ENCODE measurements around the gene BRD1. TPM values are rescaled to one million over a fixed set of nuclear protein-coding genes. Genes with fewer than 3 reads are reported as not detected.

The BRD1 gene
- polyA plus RNA-seq, 1 donor from 2014 or later = 79.3 TPM

GRCh38 chr22:49765951-49766350, 61.7 kb downstream of the BRD1 start:
- Histone ChIP-seq H2AFZ (ENCODE audit: low read depth, low read length) (no peak overlapping the region), H3K9me3 (ENCODE audit: low read length) (no peaks in the 10 kb centered on the region), H3K27me3 (ENCODE audit: insufficient read depth, low read depth, low read length) (no peaks in the 10 kb centered on the region), H4K20me1 (ENCODE audit: insufficient read depth) (no peaks in the 10 kb centered on the region), H3F3A (ENCODE audit: insufficient read depth, low read length, poor library complexity, severe bottlenecking) (no peaks in the 10 kb centered on the region), H3K79me2 (replicated peaks; ENCODE audit: insufficient read depth, low read length) (no peaks in the 10 kb centered on the region), H3K4me3 (ENCODE audit: low read length) (no peak overlapping the region), H3K4me2 (ENCODE audit: low read length) (no peak overlapping the region), H3K9me2 (ENCODE audit: insufficient read depth, low read length) (no peaks in the 10 kb centered on the region), H3K36me3 (ENCODE audit: insufficient read depth, low read length) (no peaks in the 10 kb centered on the region), H3K27ac (ENCODE audit: low read length) (no peak overlapping the region), H3K9ac (ENCODE audit: low read length) (no peak overlapping the region)
- TF ChIP-seq POLR2AphosphoS5 (IDR thresholded peaks at IDR 0.05) = no peak
- no peak for TF ChIP-seq MXI1 (conservative IDR thresholded peaks at IDR 0.05; ENCODE audit: poor library complexity, severe bottlenecking)
- no peak for TF ChIP-seq SMC3 (conservative IDR thresholded peaks at IDR 0.05; ENCODE audit: poor library complexity)
- TF ChIP-seq TAF1 (IDR thresholded peaks at IDR 0.05; ENCODE audit: low read depth) = no peak
- no peak for TF ChIP-seq REST (IDR thresholded peaks at IDR 0.05; ENCODE audit: borderline replicate concordance)
- no peak for TF ChIP-seq EZH2 (IDR thresholded peaks at IDR 0.05; ENCODE audit: borderline replicate concordance, insufficient read depth, low read length, poor library complexity, severe bottlenecking)
- no peak for TF ChIP-seq EP300 (conservative IDR thresholded peaks at IDR 0.05; ENCODE audit: poor library complexity, severe bottlenecking)
- no peak for TF ChIP-seq RAD21 (conservative IDR thresholded peaks at IDR 0.05)
- no peak for TF ChIP-seq CTCF (IDR thresholded peaks at IDR 0.05; ENCODE audit: poor library complexity, severe bottlenecking)

GRCh38 chr22:49765091-49765771, 62.4 kb downstream of the BRD1 start:
- Histone ChIP-seq H3K27ac (ENCODE audit: low read length) (no peak overlapping the region), H3K4me3 (ENCODE audit: low read length) (no peak overlapping the region), H2AFZ (ENCODE audit: low read depth, low read length) (no peak overlapping the region), H3K9me2 (ENCODE audit: insufficient read depth, low read length) (no peaks in the 10 kb centered on the region), H3K27me3 (ENCODE audit: insufficient read depth, low read depth, low read length) (no peaks in the 10 kb centered on the region), H3K9ac (ENCODE audit: low read length) (no peak overlapping the region), H4K20me1 (ENCODE audit: insufficient read depth) (no peaks in the 10 kb centered on the region), H3K4me2 (ENCODE audit: low read length) (no peak overlapping the region), H3K36me3 (ENCODE audit: insufficient read depth, low read length) (no peaks in the 10 kb centered on the region), H3F3A (ENCODE audit: insufficient read depth, low read length, poor library complexity, severe bottlenecking) (no peaks in the 10 kb centered on the region), H3K79me2 (replicated peaks; ENCODE audit: insufficient read depth, low read length) (no peaks in the 10 kb centered on the region), H3K9me3 (ENCODE audit: low read length) (no peaks in the 10 kb centered on the region)
- TF ChIP-seq EP300 (conservative IDR thresholded peaks at IDR 0.05; ENCODE audit: poor library complexity, severe bottlenecking) (no peak), SMC3 (conservative IDR thresholded peaks at IDR 0.05; ENCODE audit: poor library complexity) (no peak), REST (IDR thresholded peaks at IDR 0.05; ENCODE audit: borderline replicate concordance) (no peak), MXI1 (conservative IDR thresholded peaks at IDR 0.05; ENCODE audit: poor library complexity, severe bottlenecking) (no peak), RAD21 (conservative IDR thresholded peaks at IDR 0.05) (no peak), TAF1 (IDR thresholded peaks at IDR 0.05; ENCODE audit: low read depth) (no peak), CTCF (IDR thresholded peaks at IDR 0.05; ENCODE audit: poor library complexity, severe bottlenecking) (no peak), POLR2AphosphoS5 (IDR thresholded peaks at IDR 0.05) (no peak), EZH2 (IDR thresholded peaks at IDR 0.05; ENCODE audit: borderline replicate concordance, insufficient read depth, low read length, poor library complexity, severe bottlenecking) (no peak)

Data from neural cell (in vitro differentiated cells).